Keratinocyte (primary cell): ENCODE data around the gene NDUFAB1. TPM values are rescaled to one million over a fixed set of nuclear protein-coding genes. Genes with fewer than 3 reads are reported as not detected.

ENCODE experiments used
- DNase-seq: peaks from one replicate; pipeline ENCODE4 v3.0.0-alpha.2; 2011; ENCODE audit warnings: low read depth, missing footprints, low spot score
- FAIRE-seq: peaks from 2 replicates; lab custom pipeline; 2011; peaks lifted over from hg19 to GRCh38; lab: Jason Lieb, UNC
- H2AFZ ChIP-seq: 2 replicates; pipeline ENCODE4 v1.6.0; 2012; ENCODE audit warnings: low read length, control low read depth, inconsistent platforms; ENCODE audit not compliant: control insufficient read depth
- H3K27ac ChIP-seq: 2 replicates; pipeline ENCODE4 v1.5.1; 2011; ENCODE audit warnings: low read length; ENCODE audit not compliant: control insufficient read depth, insufficient read depth
- H3K27me3 ChIP-seq: 3 replicates; pipeline ENCODE4 v1.6.0; 2011; ENCODE audit warnings: low read length; ENCODE audit not compliant: control insufficient read depth, insufficient read depth; ENCODE audit errors: extremely low read depth
- H3K36me3 ChIP-seq, 2 experiments: 2 replicates in 1 of 2; 3 replicates in 1 of 2; pipeline ENCODE4 v1.5.1; 2011; ENCODE audit warnings: low read length in 2 of 2, mild to moderate bottlenecking in 1 of 2; ENCODE audit not compliant: control insufficient read depth in 2 of 2, insufficient read depth in 2 of 2; ENCODE audit errors: extremely low read depth in 1 of 2
- H3K4me1 ChIP-seq: 3 replicates; pipeline ENCODE4 v1.5.1; 2011; ENCODE audit warnings: low read length; ENCODE audit not compliant: control insufficient read depth, insufficient read depth; ENCODE audit errors: extremely low read depth
- H3K4me2 ChIP-seq: 3 replicates; pipeline ENCODE4 v1.6.0; 2011; ENCODE audit warnings: low read depth, low read length; ENCODE audit not compliant: control insufficient read depth, insufficient read depth; ENCODE audit errors: extremely low read depth
- H3K4me3 ChIP-seq, 3 experiments: fragments of 200-600 bp in 1 of 3; sonication (generic) in 1 of 3; 2 replicates in 2 of 3; 3 replicates in 1 of 3; pipeline ENCODE4 v1.5.1; 2011 to 2016; ENCODE audit warnings: low read length in 3 of 3, mild to moderate bottlenecking in 3 of 3, control low read depth in 2 of 3, inconsistent platforms in 1 of 3, low read depth in 1 of 3, mixed read lengths in 1 of 3, mixed run types in 1 of 3, moderate library complexity in 1 of 3; ENCODE audit not compliant: control insufficient read depth in 2 of 3, insufficient read depth in 2 of 3; ENCODE audit errors: extremely low read depth in 1 of 3
- H3K79me2 ChIP-seq: 2 replicates; pipeline ENCODE4 v1.6.0; 2012; ENCODE audit warnings: low read length; ENCODE audit not compliant: control insufficient read depth, insufficient read depth
- H3K9ac ChIP-seq: 3 replicates; pipeline ENCODE4 v1.6.0; 2011; ENCODE audit warnings: low read length; ENCODE audit not compliant: control insufficient read depth, insufficient read depth; ENCODE audit errors: extremely low read depth
- H3K9me1 ChIP-seq: 3 replicates; pipeline ENCODE4 v1.6.0; 2011; ENCODE audit warnings: low read length; ENCODE audit not compliant: control insufficient read depth, insufficient read depth; ENCODE audit errors: extremely low read depth
- H3K9me3 ChIP-seq: 2 replicates; pipeline ENCODE4 v1.5.1; 2012; ENCODE audit warnings: low read depth, low read length; ENCODE audit not compliant: control insufficient read depth
- H4K20me1 ChIP-seq: 3 replicates; pipeline ENCODE4 v1.6.0; 2011; ENCODE audit warnings: low read length; ENCODE audit not compliant: control insufficient read depth, insufficient read depth; ENCODE audit errors: extremely low read depth
- CTCF ChIP-seq, 3 experiments: IDR thresholded peaks in 1 of 3; conservative IDR thresholded peaks in 1 of 3; optimal IDR thresholded peaks in 1 of 3; 2 replicates in 2 of 3; 3 replicates in 1 of 3; pipeline versions ENCODE3 to v1.5.1; 2011; ENCODE audit warnings: low read length in 3 of 3, mild to moderate bottlenecking in 3 of 3, moderate library complexity in 2 of 3, control low read depth in 1 of 3, inconsistent platforms in 1 of 3; ENCODE audit not compliant: insufficient read depth in 2 of 3; ENCODE audit errors: extremely low read depth in 1 of 3
- EZH2 ChIP-seq: IDR thresholded peaks from one replicate; pipeline ENCODE4 v1.6.1; 2012; ENCODE audit warnings: inconsistent platforms, mild to moderate bottlenecking, low read length, moderate library complexity
- dilution Hi-C: fragments of 300-500 bp; cut with MboI; formaldehyde crosslinking; loops from one replicate; pipeline ENCODE4 v1.7.0; 2020; ENCODE audit warnings: low sequenced_read_pairs; ENCODE audit not compliant: extremely low pct_ligation_motif_present
- polyA plus RNA-seq, 5 experiments: library from polyadenylated mRNA; depleted of rRNA in 3 of 5; stranded (reverse) in 3 of 5; stranded (forward) in 1 of 5; unstranded in 1 of 5; fragments of >200 nt; gene quantifications; 1 replicate in 1 of 5; 2 replicates in 3 of 5; 3 replicates in 1 of 5; pipeline versions ENCODE4 v1.2.1 to v1.2.3, GENCODE V29; 2011 to 2012; ENCODE audit warnings: missing spikeins in 2 of 5, low read depth in 1 of 5, low replicate concordance in 1 of 5

Gene NDUFAB1
- polyA plus RNA-seq, 1 donor (not counting 4 experiments of a cell fraction or from before 2014, with no cell fraction given), result 202 TPM

GRCh38 chr16:23534868-23535860, 61.0 kb downstream of the NDUFAB1 start:
- no peak for FAIRE-seq
- Histone ChIP-seq H4K20me1 (no peaks in the 10 kb centered on the region), H3K4me2 (no peak overlapping the region), H3K27ac (no peak overlapping the region), H3K36me3 (peaks cover 16 to 24% of the 10 kb centered on the region in 2 experiments), H3K27me3 (no peaks in the 10 kb centered on the region), H3K4me3 (no peak overlapping the region), H3K4me1 (peaks cover 25% of the 10 kb centered on the region), H2AFZ (no peak overlapping the region), H3K9me3 (no peaks in the 10 kb centered on the region), H3K9me1 (no peaks in the 10 kb centered on the region), H3K9ac (no peak overlapping the region), H3K79me2 (no peaks in the 10 kb centered on the region)
- dilution Hi-C loops, result no loop called here
- TF ChIP-seq CTCF (optimal IDR thresholded peaks at IDR 0.05 in 1 of 3, IDR thresholded peaks at IDR 0.05 in 1 of 3, conservative IDR thresholded peaks at IDR 0.05 in 1 of 3; ENCODE audit: extremely low read depth in 1 of 3, insufficient read depth in 2 of 3, low read length in 3 of 3) (no peak), EZH2 (no peak)
- no peak for DNase-seq

GRCh38 chr16:23532448-23532847, 63.7 kb downstream of the NDUFAB1 start:
- dilution Hi-C loops, result no loop called here
- FAIRE-seq (no peak), DNase-seq (no peak)

More at GRCh38 chr16:23532448-23532847, 63.7 kb downstream of the NDUFAB1 start:
- no peaks in the 10 kb centered on the region for H3K79me2 ChIP-seq
- H2AFZ ChIP-seq, result no peak overlapping the region
- H3K27ac ChIP-seq, result no peak overlapping the region
- H3K4me1 ChIP-seq, result peaks cover 11% of the 10 kb centered on the region
- H3K36me3 ChIP-seq, result peaks cover 26 to 29% of the 10 kb centered on the region in 2 experiments
- no peaks in the 10 kb centered on the region for H3K9me1 ChIP-seq
- H3K9ac ChIP-seq, result no peak overlapping the region
- no peak overlapping the region for H3K4me2 ChIP-seq
- H3K4me3 ChIP-seq, result no peak overlapping the region
- no peaks in the 10 kb centered on the region for H3K9me3 ChIP-seq
- no peaks in the 10 kb centered on the region for H3K27me3 ChIP-seq
- no peaks in the 10 kb centered on the region for H4K20me1 ChIP-seq
- TF ChIP-seq CTCF (optimal IDR thresholded peaks at IDR 0.05 in 1 of 3, IDR thresholded peaks at IDR 0.05 in 1 of 3, conservative IDR thresholded peaks at IDR 0.05 in 1 of 3; ENCODE audit: extremely low read depth in 1 of 3, insufficient read depth in 2 of 3, low read length in 3 of 3), result no peak
- no peak for TF ChIP-seq EZH2

Other genes with a start within 250 kb of the NDUFAB1 start
- gene COG7, start 143.1 kb downstream of the NDUFAB1 start, polyA plus RNA-seq, result 14.7 to 18.1 TPM (median 16.6 TPM) in 3 replicates
- gene GGA2, start 85.8 kb downstream of the NDUFAB1 start, polyA plus RNA-seq, result 30.2 to 54.1 TPM (median 41.2 TPM) in 3 replicates
- gene EARS2, start 39.0 kb downstream of the NDUFAB1 start, polyA plus RNA-seq, result 32.7 to 44.6 TPM (median 39.5 TPM) in 3 replicates
- gene UBFD1, start 38.6 kb downstream of the NDUFAB1 start, polyA plus RNA-seq, result 27.7 to 39.8 TPM (median 36.3 TPM) in 3 replicates
- 11.0 to 18.7 TPM (median 13.1 TPM) in 3 replicates for gene PALB2, start 45.0 kb upstream of the NDUFAB1 start, polyA plus RNA-seq
- 78.7 to 107 TPM (median 105 TPM) in 3 replicates for gene DCTN5, start 45.1 kb upstream of the NDUFAB1 start, polyA plus RNA-seq
- gene PLK1, start 82.6 kb upstream of the NDUFAB1 start, polyA plus RNA-seq, result 3.2 to 43.3 TPM (median 21.2 TPM) in 3 replicates
- gene ERN2, start 116.9 kb upstream of the NDUFAB1 start, polyA plus RNA-seq, result not detected in 3 replicates
- 0.07 to 0.22 TPM (median 0.20 TPM) in 3 replicates for gene CHP2, start 158.7 kb upstream of the NDUFAB1 start, polyA plus RNA-seq
- gene PRKCB, start 239.7 kb upstream of the NDUFAB1 start, polyA plus RNA-seq, result 0.05 to 0.18 TPM (median 0.10 TPM) in 3 replicates